Thoracic aorta (tissue), 2 donors: Measurements from ENCODE around the gene SFXN2. TPM values are rescaled to one million over a fixed set of nuclear protein-coding genes. Genes with fewer than 3 reads are reported as not detected.
"Not testable (repeated sequence)": the region's sequence is repeated elsewhere in the genome, so short reads cannot be mapped to it uniquely, and the experiment has no call there.

Experiments
- ATAC-seq: fragments of 150-250 bp; one replicate; pipeline ENCODE4 v1.8.0; 2017; ENCODE audit warnings: low read depth; ENCODE audit not compliant: insufficient number of reproducible peaks, low FRiP score
- DNase-seq: peaks from one replicate; pipeline ENCODE4 v3.0.0-alpha.2; 2020; ENCODE audit warnings: low spot score
- H3K27ac ChIP-seq, 2 donors: fragments of 200-600 bp; sonication (generic); 1 replicate in 1 of 2; 2 replicates in 1 of 2; pipeline ENCODE4 v1.5.1; 2016; ENCODE audit warnings: mild to moderate bottlenecking in 2 of 2, moderate library complexity in 2 of 2
- H3K27me3 ChIP-seq: fragments of 200-600 bp; sonication (generic); replicated peaks from 2 replicates; pipeline ENCODE4 v1.6.0; 2016; ENCODE audit warnings: mild to moderate bottlenecking; ENCODE audit not compliant: insufficient read depth
- H3K36me3 ChIP-seq: fragments of 200-600 bp; sonication (generic); one replicate; pipeline ENCODE4 v1.5.1; 2016
- H3K4me1 ChIP-seq, 2 donors: fragments of 200-600 bp; sonication (generic); 1 replicate in 1 of 2; 2 replicates in 1 of 2; pipeline versions ENCODE4 v1.5.1 to v1.6.0; 2016; ENCODE audit warnings: low read depth in 2 of 2, mild to moderate bottlenecking in 1 of 2; ENCODE audit not compliant: control insufficient read depth in 1 of 2
- H3K4me3 ChIP-seq: fragments of 200-600 bp; sonication (generic); 2 replicates; pipeline ENCODE4 v1.5.1; 2016; ENCODE audit warnings: mild to moderate bottlenecking
- H3K9me3 ChIP-seq: fragments of 200-600 bp; sonication (generic); 2 replicates; pipeline ENCODE4 v1.5.1; 2016
- CTCF ChIP-seq: fragments of 200-600 bp; sonication (generic); IDR thresholded peaks from one replicate; pipeline ENCODE4 v1.5.1; 2019; ENCODE audit warnings: antibody characterized with exemption
- total RNA-seq, 2 donors: library from RNA; depleted of rRNA; stranded (reverse); fragments of >200 nt; gene quantifications; one replicate each; pipeline versions ENCODE4 v1.1.0 to v1.2.3, GENCODE V29; 2016

SFXN2 gene
- total RNA-seq, 2 donors from 2014 or later = 1.6 to 18.3 TPM

GRCh38 chr10:102752266-102752930 is 38.0 kb downstream of the SFXN2 start:
- Histone ChIP-seq H3K36me3 (no peaks in the 10 kb centered on the region), H3K27ac (peak overlapping the region; percentile 86 to 92), H3K9me3 (no peaks in the 10 kb centered on the region), H3K4me1 (peaks cover 36 to 70% of the 10 kb centered on the region in 2 donors), H3K4me3 (peak overlapping the region; percentile 48), H3K27me3 (no peaks in the 10 kb centered on the region)
- TF ChIP-seq CTCF = no peak
- ATAC-seq (peak; percentile 76), DNase-seq (no peak)

GRCh38 chr10:102752934-102753664 is 38.7 kb downstream of the SFXN2 start:
- Histone ChIP-seq H3K9me3 (no peaks in the 10 kb centered on the region), H3K36me3 (no peaks in the 10 kb centered on the region), H3K27ac (peak overlapping the region; percentile 86 to 92), H3K4me3 (peak overlapping the region; percentile 6), H3K4me1 (peaks cover 38 to 69% of the 10 kb centered on the region in 2 donors), H3K27me3 (no peaks in the 10 kb centered on the region)
- DNase-seq (no peak), ATAC-seq (no peak)
- TF ChIP-seq CTCF = peak; percentile 58

GRCh38 chr10:102753718-102754117 is 39.3 kb downstream of the SFXN2 start:
- H3K4me1 ChIP-seq = peaks cover 41 to 67% of the 10 kb centered on the region in 2 donors

GRCh38 chr10:102757323-102757722 is 42.9 kb downstream of the SFXN2 start:
- Histone ChIP-seq H3K4me1 (peaks cover 45 to 68% of the 10 kb centered on the region in 2 donors), H3K36me3 (no peaks in the 10 kb centered on the region), H3K27ac (peak overlapping the region in 1 of 2 donors; percentile 67), H3K27me3 (no peaks in the 10 kb centered on the region), H3K4me3 (no peak overlapping the region), H3K9me3 (no peaks in the 10 kb centered on the region)
- DNase-seq (no peak), ATAC-seq (no peak)
- TF ChIP-seq CTCF = no peak

More at GRCh38 chr10:102753718-102754117, 39.3 kb downstream of the SFXN2 start:
- Histone ChIP-seq H3K4me3 (peak overlapping the region; percentile 6), H3K36me3 (no peaks in the 10 kb centered on the region), H3K27me3 (no peaks in the 10 kb centered on the region), H3K27ac (peak overlapping the region; percentile 86 to 92), H3K9me3 (no peaks in the 10 kb centered on the region)
- ATAC-seq = no peak
- DNase-seq = no peak
- no peak for TF ChIP-seq CTCF

- DNase-seq (no peak), ATAC-seq (no peak)
- Histone ChIP-seq H3K4me3 (no peak overlapping the region), H3K27ac (peak overlapping the region; percentile 18 to 58), H3K9me3 (no peaks in the 10 kb centered on the region), H3K36me3 (no peaks in the 10 kb centered on the region), H3K27me3 (no peaks in the 10 kb centered on the region), H3K4me1 (peaks cover 43 to 68% of the 10 kb centered on the region in 2 donors)
- TF ChIP-seq CTCF = no peak
Measured at GRCh38 chr10:102758240-102758932, 44.0 kb downstream of the SFXN2 start.

GRCh38 chr10:102758933-102759262 is 44.5 kb downstream of the SFXN2 start:
- H3K27me3 ChIP-seq, ATAC-seq, DNase-seq, H3K9me3 ChIP-seq, H3K4me3 ChIP-seq, H3K36me3 ChIP-seq: not testable (repeated sequence)
- peaks cover 39 to 68% of the 10 kb centered on the region in 2 donors for H3K4me1 ChIP-seq
- peak overlapping the region; percentile 18 to 58 for H3K27ac ChIP-seq
